Left cardiac atrium (tissue), 4 donors: ENCODE data around the gene ZNF138. TPM values are rescaled to one million over a fixed set of nuclear protein-coding genes. Genes with fewer than 3 reads are reported as not detected.
"Not testable (repeated sequence)": the region's sequence is repeated elsewhere in the genome, so short reads cannot be mapped to it uniquely, and the experiment has no call there.

Experiments used
- ATAC-seq, 2 donors: fragments of 200-7000 bp; cut with Tn5 transposase; one replicate each; pipeline ENCODE4 v1.9.1; 2020; ENCODE audit warnings: mild to moderate bottlenecking in 2 of 2, moderate library complexity in 2 of 2
- DNase-seq: peaks from one replicate; pipeline ENCODE4 v3.0.0-alpha.2; 2020
- intact Hi-C, 2 donors: fragments of 100-400 bp; cut with DNase I; formaldehyde crosslinking; loops; one replicate each; pipeline versions ENCODE4 v1.14.1 to v1.15.1; 2022 to 2023
- long read RNA-seq: library from polyadenylated mRNA; unstranded; transcript quantifications from one replicate; pipeline ENCODE4 v2.0.0, GENCODE V29; 2021
- total RNA-seq, 2 donors: library from RNA; stranded (reverse); fragmentation: NEBNext Ultra II Directional; extraction: Animal tissue kit (Norgen Biotek cat#: 25700); gene quantifications; one replicate each; pipeline ENCODE4 v1.2.1, GENCODE V29; 2021
- donor health status: DM: no; HTN: yes; CAD: no.
- donor health status: DM: no; HTN: yes; CAD: no; lungs with severe emphysema.
- donor health status: DM: yes; HTN: yes; CAD: no.
- donor health status: Dilated cardiomyopathy.

The ZNF138 gene
- 1 to 10 TPM; 5.6 to 6.0 TPM for total RNA-seq
- long read RNA-seq, partial matches to known transcripts, result 0 of 9 reads
- long read RNA-seq, other reads (novel, unspliced or antisense), result 7 of 9 reads

- DNase-seq, result peak; percentile 97
- peak; percentile 100 for ATAC-seq
- intact Hi-C loops, result no loop called here
Measured at GRCh38 chr7:64794171-64794844, at the start of gene ZNF138. TSS of gene ZNF138 (plus strand) at chr7:64794428. CDS start at chr7:64794569, 141 bp downstream.

GRCh38 chr7:64744680-64745079, 49.5 kb upstream of the ZNF138 start:
- no peak for ATAC-seq
- intact Hi-C loops, result no loop called here
- DNase-seq, result no peak

GRCh38 chr7:64747802-64748201, 46.4 kb upstream of the ZNF138 start:
- ATAC-seq (no peak), DNase-seq (no peak)
- intact Hi-C loops, result no loop called here

GRCh38 chr7:64753032-64753431, 41.2 kb upstream of the ZNF138 start:
- ATAC-seq, result no peak
- DNase-seq, result no peak
- intact Hi-C loops, result no loop called here

GRCh38 chr7:64755865-64756264, 38.4 kb upstream of the ZNF138 start:
- ATAC-seq (no peak), DNase-seq (no peak)
- intact Hi-C loops, result no loop called here

GRCh38 chr7:64758151-64758550, 36.1 kb upstream of the ZNF138 start:
- DNase-seq (no peak), ATAC-seq (no peak)
- intact Hi-C loops, result no loop called here

GRCh38 chr7:64768824-64769223, 25.4 kb upstream of the ZNF138 start:
- intact Hi-C loops, result no loop called here
- DNase-seq (no peak), ATAC-seq (no peak)

- intact Hi-C loops, result no loop called here
- DNase-seq (no peak), ATAC-seq (no peak)
Measured at GRCh38 chr7:64774204-64774842, 19.9 kb upstream of the ZNF138 start.

GRCh38 chr7:64775289-64775688, 18.9 kb upstream of the ZNF138 start:
- ATAC-seq (no peak), DNase-seq (no peak)
- intact Hi-C loops, result no loop called here

- intact Hi-C loops, ATAC-seq, DNase-seq: not testable (repeated sequence)
Measured at GRCh38 chr7:64784842-64785241, 9.4 kb upstream of the ZNF138 start.

- intact Hi-C loops, result no loop called here
- ATAC-seq, result no peak
- no peak for DNase-seq
Measured at GRCh38 chr7:64787295-64787694, 6.9 kb upstream of the ZNF138 start.

GRCh38 chr7:64789241-64789640, 5.0 kb upstream of the ZNF138 start:
- ATAC-seq, DNase-seq, intact Hi-C loops: not testable (repeated sequence)

GRCh38 chr7:64793106-64793755, 997 bp upstream of the ZNF138 start:
- intact Hi-C loops, result no loop called here
- ATAC-seq, result no peak
- no peak for DNase-seq

GRCh38 chr7:64795176-64795575, 948 bp downstream of the ZNF138 start:
- ATAC-seq, result no peak
- intact Hi-C loops, result no loop called here
- no peak for DNase-seq

- ATAC-seq, intact Hi-C loops, DNase-seq: not testable (repeated sequence)
Measured at GRCh38 chr7:64799169-64799568, 4.9 kb downstream of the ZNF138 start.

GRCh38 chr7:64802699-64803098, 8.5 kb downstream of the ZNF138 start:
- DNase-seq (no peak), ATAC-seq (no peak)
- intact Hi-C loops, result no loop called here

GRCh38 chr7:64807731-64808365, 13.6 kb downstream of the ZNF138 start:
- ATAC-seq (no peak), DNase-seq (no peak)
- intact Hi-C loops, result no loop called here

GRCh38 chr7:64811767-64812166, 17.5 kb downstream of the ZNF138 start:
- DNase-seq (no peak), ATAC-seq (no peak)
- intact Hi-C loops, result no loop called here

GRCh38 chr7:64830926-64831325, 36.7 kb downstream of the ZNF138 start:
- ATAC-seq, result no peak
- intact Hi-C loops, result no loop called here

GRCh38 chr7:64832136-64832535, 37.9 kb downstream of the ZNF138 start:
- no peak for DNase-seq
- no peak for ATAC-seq
- intact Hi-C loops, result no loop called here

More at GRCh38 chr7:64830926-64831325, 36.7 kb downstream of the ZNF138 start:
- no peak for DNase-seq
